OCI-LY7 (cell line): ENCODE results near the gene DSCAM. TPM values are rescaled to one million over a fixed set of nuclear protein-coding genes. Genes with fewer than 3 reads are reported as not detected.

Experiments used
- BruUV-seq: library from RNA; stranded (reverse); fragments of 400-500 nt; replicated peaks from 2 replicates; lab custom pipeline; 2021; lab: Mats Ljungman, UMichigan
- CTCF ChIA-PET: fragments of 300-600 bp; sonication (Branson Sonifier 250); formaldehyde crosslinking; loops from one replicate; lab custom pipeline; 2022; ENCODE audit warnings: antibody characterized with exemption; ENCODE audit not compliant: unreplicated experiment; lab: Charles Lee
- POLR2A ChIA-PET: fragments of 300-600 bp; sonication (Branson Sonifier 250); formaldehyde crosslinking; loops from one replicate; lab custom pipeline; 2022; ENCODE audit warnings: antibody characterized with exemption; lab: Charles Lee
- DNase-seq: peaks from one replicate; pipeline ENCODE4 v3.0.0-alpha.2; 2015; ENCODE audit warnings: low spot score
- H2AFZ ChIP-seq: fragments of 200-600 bp; sonication (generic), shearing (Covaris generic); 2 replicates; pipeline ENCODE4 v1.6.1; 2014; ENCODE audit warnings: mild to moderate bottlenecking, antibody characterized with exemption, low read length, moderate library complexity
- H3K27ac ChIP-seq: fragments of 200-600 bp; sonication (generic); 2 replicates; pipeline ENCODE4 v1.5.1; 2014; ENCODE audit warnings: mixed run types, low read depth, mild to moderate bottlenecking, moderate library complexity, low read length, inconsistent platforms; ENCODE audit not compliant: poor library complexity, severe bottlenecking
- H3K36me3 ChIP-seq: fragments of 200-600 bp; sonication (generic); 2 replicates; pipeline ENCODE4 v1.6.1; 2014; ENCODE audit warnings: mild to moderate bottlenecking, antibody characterized with exemption, low read length, moderate library complexity, mixed read lengths; ENCODE audit not compliant: insufficient read depth
- H3K4me1 ChIP-seq: fragments of 200-600 bp; sonication (generic); 2 replicates; pipeline ENCODE4 v1.5.1; 2014; ENCODE audit warnings: mild to moderate bottlenecking, low read length; ENCODE audit not compliant: insufficient read depth, poor library complexity, severe bottlenecking
- H3K4me2 ChIP-seq: fragments of 200-600 bp; sonication (generic); 2 replicates; pipeline ENCODE4 v1.6.1; 2014; ENCODE audit warnings: mild to moderate bottlenecking, low read length
- H3K4me3 ChIP-seq: fragments of 200-600 bp; sonication (generic); 2 replicates; pipeline ENCODE4 v1.5.1; 2014; ENCODE audit warnings: mild to moderate bottlenecking, low read depth, low read length; ENCODE audit not compliant: poor library complexity, severe bottlenecking
- H3K79me2 ChIP-seq: fragments of 200-600 bp; sonication (generic); 2 replicates; pipeline ENCODE4 v1.6.1; 2016; ENCODE audit warnings: low read depth, mild to moderate bottlenecking, low read length, moderate library complexity, mixed read lengths; ENCODE audit not compliant: insufficient read depth
- H3K9me2 ChIP-seq: fragments of 200-600 bp; sonication (generic); 2 replicates; pipeline ENCODE4 v1.6.1; 2016; ENCODE audit warnings: mild to moderate bottlenecking, low read length, mixed read lengths; ENCODE audit not compliant: insufficient read depth
- H3K9me3 ChIP-seq: fragments of 200-600 bp; sonication (generic); 2 replicates; pipeline ENCODE4 v1.6.1; 2014; ENCODE audit warnings: mild to moderate bottlenecking, mixed run types, low read length, mixed read lengths
- H4K20me1 ChIP-seq: fragments of 200-600 bp; sonication (generic); 2 replicates; pipeline ENCODE4 v1.6.1; 2014; ENCODE audit warnings: mild to moderate bottlenecking, antibody characterized with exemption, low read length, moderate library complexity, mixed read lengths; ENCODE audit not compliant: insufficient read depth
- CTCF ChIP-seq: fragments of 200-600 bp; sonication (generic); conservative IDR thresholded peaks from 2 replicates; pipeline ENCODE4 v1.5.1; 2014; ENCODE audit warnings: mild to moderate bottlenecking, antibody characterized with exemption, low read length, moderate library complexity, mixed read lengths
- EZH2phosphoT487 ChIP-seq: fragments of 200-600 bp; sonication (generic); IDR thresholded peaks from 2 replicates; pipeline ENCODE4 v1.6.1; 2018; ENCODE audit warnings: low read depth, borderline replicate concordance, mild to moderate bottlenecking, mixed run types, antibody characterized with exemption, low read length, moderate library complexity, mixed read lengths
- intact Hi-C: fragments of 100-400 bp; cut with micrococcal nuclease; formaldehyde crosslinking; loops from one replicate; pipeline ENCODE4 v1.10.0; 2022; ENCODE audit not compliant: unreplicated experiment
- total RNA-seq, 2 experiments: library from RNA; depleted of rRNA in 1 of 2; stranded (reverse); fragments of >200 nt in 1 of 2; shearing (Covaris generic) in 1 of 2; gene quantifications; 2 replicates each; pipeline ENCODE4 v1.2.3, GENCODE V29; 2014 to 2022

Gene DSCAM
- total RNA-seq, 2 experiments from 2014 or later, result not detected

GRCh38 chr21:39971956-39972355, 875.0 kb downstream of the DSCAM start:
- POLR2A ChIA-PET, result no interaction called here
- CTCF ChIA-PET, result no interaction called here

GRCh38 chr21:39969691-39970364, 877.1 kb downstream of the DSCAM start:
- Histone ChIP-seq H3K9me3 (no peaks in the 10 kb centered on the region), H3K36me3 (no peaks in the 10 kb centered on the region), H3K9me2 (no peaks in the 10 kb centered on the region), H3K79me2 (no peaks in the 10 kb centered on the region), H3K4me1 (no peaks in the 10 kb centered on the region), H2AFZ (no peak overlapping the region), H3K27ac (no peak overlapping the region), H3K4me2 (no peak overlapping the region), H3K4me3 (no peak overlapping the region), H4K20me1 (no peaks in the 10 kb centered on the region)
- BruUV-seq, result no TSS peak
- no peak for DNase-seq
- intact Hi-C loops, result no loop called here
- ChIA-PET CTCF (interaction anchor here (0.5 kb wide), 1 partner anchor 999 kb away, joined by 3 read pairs; no protein-coding TSS in a partner anchor), POLR2A (interaction anchor here (0.5 kb wide), 1 partner anchor 853 kb away, joined by 4 read pairs; no protein-coding TSS in a partner anchor)
- TF ChIP-seq CTCF (no peak), EZH2phosphoT487 (no peak)

More at GRCh38 chr21:39971956-39972355, 875.0 kb downstream of the DSCAM start:
- intact Hi-C loops, result no loop called here
- Histone ChIP-seq H3K4me2 (no peak overlapping the region), H2AFZ (no peak overlapping the region), H3K4me3 (no peak overlapping the region), H3K27ac (no peak overlapping the region), H3K9me3 (no peaks in the 10 kb centered on the region), H3K4me1 (no peaks in the 10 kb centered on the region), H3K79me2 (no peaks in the 10 kb centered on the region), H3K9me2 (no peaks in the 10 kb centered on the region), H4K20me1 (no peaks in the 10 kb centered on the region), H3K36me3 (no peaks in the 10 kb centered on the region)
- TF ChIP-seq EZH2phosphoT487 (no peak), CTCF (no peak)
- no TSS peak for BruUV-seq
- no peak for DNase-seq

- POLR2A ChIA-PET, result no interaction called here
- no peaks in the 10 kb centered on the region for H3K9me3 ChIP-seq
- no TSS peak for BruUV-seq
- no peaks in the 10 kb centered on the region for H3K36me3 ChIP-seq
- no peak overlapping the region for H3K4me3 ChIP-seq
- no peaks in the 10 kb centered on the region for H3K4me1 ChIP-seq
- DNase-seq, result no peak
- intact Hi-C loops, result no loop called here
- TF ChIP-seq CTCF (0 out of 2 replicates have a peak, but pooled peaks have one; percentile 33), EZH2phosphoT487 (no peak)
- H3K79me2 ChIP-seq, result no peaks in the 10 kb centered on the region
- no peak overlapping the region for H2AFZ ChIP-seq
- H4K20me1 ChIP-seq, result no peaks in the 10 kb centered on the region
- no peaks in the 10 kb centered on the region for H3K9me2 ChIP-seq
- H3K4me2 ChIP-seq, result no peak overlapping the region
- CTCF ChIA-PET, result no interaction called here
- no peak overlapping the region for H3K27ac ChIP-seq
Measured at GRCh38 chr21:39968010-39968409, 878.9 kb downstream of the DSCAM start.
